Posterior vena cava (tissue), 2 donors: Measurements from ENCODE around the gene WDR26. TPM values are rescaled to one million over a fixed set of nuclear protein-coding genes. Genes with fewer than 3 reads are reported as not detected.
"Not testable (repeated sequence)": the region's sequence is repeated elsewhere in the genome, so short reads cannot be mapped to it uniquely, and the experiment has no call there.

ENCODE experiments used
- DNase-seq: peaks from one replicate; pipeline ENCODE4 v3.0.0-alpha.2; 2020; ENCODE audit warnings: low spot score
- intact Hi-C, 2 donors: fragments of 100-400 bp; cut with DNase I; formaldehyde crosslinking; loops; one replicate each; pipeline versions ENCODE4 v1.14.1 to v1.14.2; 2022 to 2023
- microRNA-seq, 2 donors: library from miRNA; unstranded; fragments of <30 nt; microRNA quantifications; one replicate each; pipeline ENCODE4 v1.2.0, GENCODE V29; 2020 to 2021; ENCODE audit warnings: borderline microRNAs expressed in 2 of 2
- total RNA-seq, 2 donors: library from RNA; stranded (reverse); fragmentation: NEBNext Ultra II Directional; extraction: Animal tissue kit (Norgen Biotek cat#: 25700); gene quantifications; one replicate each; pipeline ENCODE4 v1.2.1, GENCODE V29; 2021
- donor health status: DM: yes; HTN: yes; CAD: no.
- donor health status: DM: yes; HTN: yes; CAD: no.

WDR26 gene
- total RNA-seq, 2 donors from 2014 or later: 68.6 to 72.8 TPM

- intact Hi-C loops: no loop called here
- DNase-seq: no peak
Observed at GRCh38 chr1:224359207-224359606, 75.4 kb downstream of the WDR26 start.

- DNase-seq: no peak
- intact Hi-C loops: no loop called here
Observed at GRCh38 chr1:224358237-224358636, 76.4 kb downstream of the WDR26 start.

GRCh38 chr1:224357626-224358124, 76.9 kb downstream of the WDR26 start:
- intact Hi-C loops: loop anchor here in 1 of 2 donors (2.0 kb wide), 1 partner anchor 61 kb away; no protein-coding TSS in a partner anchor
- no peak for DNase-seq

GRCh38 chr1:224356685-224357625, 77.6 kb downstream of the WDR26 start, which contains the start of gene CNIH4:
TSS of gene CNIH4 (plus strand) at chr1:224356879. CDS start at chr1:224356925, 46 bp downstream.
- DNase-seq: peak; percentile 97
- intact Hi-C loops: loop anchor here in 1 of 2 donors (2.0 kb wide), 1 partner anchor 60 kb away; no protein-coding TSS in a partner anchor

- intact Hi-C loops: no loop called here
- no peak for DNase-seq
Observed at GRCh38 chr1:224353975-224354925, 80.3 kb downstream of the WDR26 start.

GRCh38 chr1:224352436-224353085, 82.0 kb downstream of the WDR26 start:
- intact Hi-C loops, DNase-seq: not testable (repeated sequence)

- intact Hi-C loops, DNase-seq: not testable (repeated sequence)
Observed at GRCh38 chr1:224349716-224350115, 84.9 kb downstream of the WDR26 start.

- intact Hi-C loops: no loop called here
- DNase-seq: no peak
Observed at GRCh38 chr1:224348137-224348536, 86.5 kb downstream of the WDR26 start.

- no peak for DNase-seq
- intact Hi-C loops: no loop called here
Observed at GRCh38 chr1:224343679-224344078, 90.9 kb downstream of the WDR26 start.

- peak; percentile 81 for DNase-seq
- intact Hi-C loops: not testable (repeated sequence)
Observed at GRCh38 chr1:224340453-224341384, 93.9 kb downstream of the WDR26 start.

- no peak for DNase-seq
- intact Hi-C loops: no loop called here
Observed at GRCh38 chr1:224339442-224340033, 95.1 kb downstream of the WDR26 start.

GRCh38 chr1:224338150-224338838, 96.3 kb downstream of the WDR26 start:
- intact Hi-C loops: no loop called here
- DNase-seq: no peak

Small RNA genes lying within 50 kb of the gene (microRNA-seq; reads per million reads assigned to microRNA genes)
- 0.52 to 3.2 reads per million in 2 donors for gene MIR4742

Other genes starting within 250 kb of the WDR26 start
- gene NVL, start 104.6 kb downstream of the WDR26 start, total RNA-seq: 10 to 100 TPM; 17.7 to 19.3 TPM
- gene CNIH4, start 77.9 kb downstream of the WDR26 start, total RNA-seq: 10 to 100 TPM; 62.2 to 77.7 TPM
- gene CNIH3, start 181.5 kb upstream of the WDR26 start, total RNA-seq: 1 to 10 TPM; 1.6 to 2.6 TPM